Measurements from ENCODE around the gene SCN4B.

- peak; percentile 86 to 90 for TF ChIP-seq CTCF (IDR thresholded peaks at IDR 0.05; ENCODE audit: extremely low read depth in 1 of 2, insufficient read depth in 1 of 2, low read depth in 1 of 2, low read length in 2 of 2)
- no peak for TF ChIP-seq POLR2A (IDR thresholded peaks at IDR 0.05; ENCODE audit: low read depth, low read length)
- TF ChIP-seq MAX (IDR thresholded peaks at IDR 0.05; ENCODE audit: insufficient read depth, insufficient read length): no peak
These were observed 7.1 kb downstream of the SCN4B start for GRCh38 chr11:118145285-118146227.
